ENCODE data around the gene TBC1D14. TPM values are rescaled to one million over a fixed set of nuclear protein-coding genes. Genes with fewer than 3 reads are reported as not detected.
"Not testable (repeated sequence)": the region's sequence is repeated elsewhere in the genome, so short reads cannot be mapped to it uniquely, and the experiment has no call there.

TBC1D14 gene
- total RNA-seq, 1 donor = 39.4 TPM

DNA sequence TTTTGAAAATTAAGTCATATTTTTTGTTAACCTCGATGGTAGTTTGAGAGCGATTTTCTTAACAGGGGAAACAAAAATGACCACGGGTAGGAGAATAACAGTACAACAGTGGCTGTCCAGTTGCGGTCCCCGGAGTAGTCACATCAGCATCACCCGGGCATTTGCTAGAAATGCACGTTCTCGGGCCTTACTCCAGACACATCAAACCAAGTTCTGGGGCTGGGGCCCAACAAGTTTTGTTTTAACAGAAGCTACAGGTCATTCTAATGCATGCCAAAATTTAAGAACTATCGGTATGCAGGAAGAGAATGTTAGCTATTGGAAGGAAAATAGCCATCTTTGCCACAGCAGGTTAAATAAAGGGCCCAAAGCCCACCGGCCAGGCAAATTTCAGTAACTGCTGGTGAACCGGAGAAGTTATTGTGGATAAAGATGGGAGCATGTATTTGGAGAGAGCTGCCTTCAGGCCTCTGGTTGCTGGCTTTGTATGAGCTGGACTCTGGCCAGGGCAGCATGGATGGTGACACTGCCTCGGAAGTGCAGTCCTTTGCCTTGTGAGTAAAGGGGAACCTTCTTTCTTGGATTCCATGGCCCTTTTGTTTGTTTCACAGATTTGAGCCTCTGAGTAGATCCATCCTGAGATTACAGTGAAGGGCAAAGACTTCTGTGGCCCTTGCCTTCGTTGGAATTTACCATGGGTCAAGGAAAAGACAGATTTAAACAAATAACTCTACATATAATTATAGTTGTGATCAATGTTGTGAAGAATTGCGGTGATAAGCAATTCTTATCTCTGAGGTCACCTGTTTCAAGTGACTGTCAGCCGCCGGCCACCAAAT, 62.1 kb downstream of the TBC1D14 start:
- H2AFZ ChIP-seq (ENCODE audit: low read length) = no peak overlapping the region
- H3K4me2 ChIP-seq (ENCODE audit: insufficient read depth, low read length) = no peak overlapping the region
- no peaks in the 10 kb centered on the region for H3K79me2 ChIP-seq (ENCODE audit: insufficient read depth, low read length)
- no peaks in the 10 kb centered on the region for H3K9me3 ChIP-seq (ENCODE audit: low read depth, low read length)
- DNase-seq (ENCODE audit: insufficient read length, low spot score, missing footprints) = no peak
- no peaks in the 10 kb centered on the region for H3K4me1 ChIP-seq (ENCODE audit: insufficient read depth, low read length)
- H4K20me1 ChIP-seq (ENCODE audit: insufficient read depth, low read length) = no peaks in the 10 kb centered on the region
- H3K36me3 ChIP-seq (ENCODE audit: insufficient read depth, low read length) = no peaks in the 10 kb centered on the region
- H3K27me3 ChIP-seq (ENCODE audit: insufficient read depth, low read length) = no peaks in the 10 kb centered on the region
- TF ChIP-seq, protein P1, sequence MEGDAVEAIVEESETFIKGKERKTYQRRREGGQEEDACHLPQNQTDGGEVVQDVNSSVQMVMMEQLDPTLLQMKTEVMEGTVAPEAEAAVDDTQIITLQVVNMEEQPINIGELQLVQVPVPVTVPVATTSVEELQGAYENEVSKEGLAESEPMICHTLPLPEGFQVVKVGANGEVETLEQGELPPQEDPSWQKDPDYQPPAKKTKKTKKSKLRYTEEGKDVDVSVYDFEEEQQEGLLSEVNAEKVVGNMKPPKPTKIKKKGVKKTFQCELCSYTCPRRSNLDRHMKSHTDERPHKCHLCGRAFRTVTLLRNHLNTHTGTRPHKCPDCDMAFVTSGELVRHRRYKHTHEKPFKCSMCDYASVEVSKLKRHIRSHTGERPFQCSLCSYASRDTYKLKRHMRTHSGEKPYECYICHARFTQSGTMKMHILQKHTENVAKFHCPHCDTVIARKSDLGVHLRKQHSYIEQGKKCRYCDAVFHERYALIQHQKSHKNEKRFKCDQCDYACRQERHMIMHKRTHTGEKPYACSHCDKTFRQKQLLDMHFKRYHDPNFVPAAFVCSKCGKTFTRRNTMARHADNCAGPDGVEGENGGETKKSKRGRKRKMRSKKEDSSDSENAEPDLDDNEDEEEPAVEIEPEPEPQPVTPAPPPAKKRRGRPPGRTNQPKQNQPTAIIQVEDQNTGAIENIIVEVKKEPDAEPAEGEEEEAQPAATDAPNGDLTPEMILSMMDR (IDR thresholded peaks at IDR 0.05; ENCODE audit: extremely low read depth, low read depth, low read length) = no peak
- H3K4me3 ChIP-seq (ENCODE audit: insufficient read depth, low read length) = no peak overlapping the region
- H3K27ac ChIP-seq (ENCODE audit: low read depth, low read length) = no peak overlapping the region

GRCh38 chr4:6972375-6972650, 62.7 kb downstream of the TBC1D14 start:
- Histone ChIP-seq H4K20me1 (ENCODE audit: insufficient read depth, low read length) (no peaks in the 10 kb centered on the region), H3K36me3 (ENCODE audit: insufficient read depth, low read length) (no peaks in the 10 kb centered on the region), H3K27ac (ENCODE audit: low read depth, low read length) (no peak overlapping the region), H3K4me3 (ENCODE audit: insufficient read depth, low read length) (no peak overlapping the region), H3K9me3 (ENCODE audit: low read depth, low read length) (no peaks in the 10 kb centered on the region), H3K79me2 (ENCODE audit: insufficient read depth, low read length) (no peaks in the 10 kb centered on the region), H3K4me1 (ENCODE audit: insufficient read depth, low read length) (no peaks in the 10 kb centered on the region), H3K27me3 (ENCODE audit: insufficient read depth, low read length) (no peaks in the 10 kb centered on the region), H2AFZ (ENCODE audit: low read length) (no peak overlapping the region), H3K4me2 (ENCODE audit: insufficient read depth, low read length) (no peak overlapping the region)
- TF ChIP-seq, protein P1 (IDR thresholded peaks at IDR 0.05; ENCODE audit: extremely low read depth, low read depth, low read length) = no peak
- no peak for DNase-seq (ENCODE audit: insufficient read length, low spot score, missing footprints)

DNA sequence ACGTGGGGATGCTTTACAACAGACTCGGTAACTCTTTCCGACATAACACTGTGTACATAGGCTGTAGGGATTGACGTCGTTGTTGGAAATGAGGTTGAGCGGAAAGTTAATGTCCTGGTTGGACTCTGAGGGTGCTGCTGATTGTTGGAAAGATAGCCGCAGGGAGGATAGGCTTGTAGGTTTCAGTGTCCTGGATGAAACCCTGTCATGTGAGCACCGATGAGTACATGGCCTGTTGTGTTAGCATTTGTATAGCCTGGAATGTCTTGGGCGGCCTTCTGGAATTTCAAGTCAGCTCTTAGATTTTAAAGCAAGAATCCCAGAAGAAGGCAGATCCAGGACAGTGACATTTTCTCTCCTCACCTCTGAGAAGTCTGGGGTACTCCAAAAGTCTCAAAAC, 63.3 kb downstream of the TBC1D14 start:
- TF ChIP-seq, protein P1 (IDR thresholded peaks at IDR 0.05; ENCODE audit: extremely low read depth, low read depth, low read length) = no peak
- H3K4me3 ChIP-seq (ENCODE audit: insufficient read depth, low read length) = no peak overlapping the region
- no peak overlapping the region for H2AFZ ChIP-seq (ENCODE audit: low read length)
- H3K4me2 ChIP-seq (ENCODE audit: insufficient read depth, low read length) = no peak overlapping the region
- no peaks in the 10 kb centered on the region for H3K4me1 ChIP-seq (ENCODE audit: insufficient read depth, low read length)
- H3K9me3 ChIP-seq (ENCODE audit: low read depth, low read length) = no peaks in the 10 kb centered on the region
- no peaks in the 10 kb centered on the region for H4K20me1 ChIP-seq (ENCODE audit: insufficient read depth, low read length)
- H3K27ac ChIP-seq (ENCODE audit: low read depth, low read length) = no peak overlapping the region
- no peaks in the 10 kb centered on the region for H3K36me3 ChIP-seq (ENCODE audit: insufficient read depth, low read length)
- H3K27me3 ChIP-seq (ENCODE audit: insufficient read depth, low read length) = no peaks in the 10 kb centered on the region
- no peak for DNase-seq (ENCODE audit: insufficient read length, low spot score, missing footprints)
- H3K79me2 ChIP-seq (ENCODE audit: insufficient read depth, low read length) = no peaks in the 10 kb centered on the region

DNA sequence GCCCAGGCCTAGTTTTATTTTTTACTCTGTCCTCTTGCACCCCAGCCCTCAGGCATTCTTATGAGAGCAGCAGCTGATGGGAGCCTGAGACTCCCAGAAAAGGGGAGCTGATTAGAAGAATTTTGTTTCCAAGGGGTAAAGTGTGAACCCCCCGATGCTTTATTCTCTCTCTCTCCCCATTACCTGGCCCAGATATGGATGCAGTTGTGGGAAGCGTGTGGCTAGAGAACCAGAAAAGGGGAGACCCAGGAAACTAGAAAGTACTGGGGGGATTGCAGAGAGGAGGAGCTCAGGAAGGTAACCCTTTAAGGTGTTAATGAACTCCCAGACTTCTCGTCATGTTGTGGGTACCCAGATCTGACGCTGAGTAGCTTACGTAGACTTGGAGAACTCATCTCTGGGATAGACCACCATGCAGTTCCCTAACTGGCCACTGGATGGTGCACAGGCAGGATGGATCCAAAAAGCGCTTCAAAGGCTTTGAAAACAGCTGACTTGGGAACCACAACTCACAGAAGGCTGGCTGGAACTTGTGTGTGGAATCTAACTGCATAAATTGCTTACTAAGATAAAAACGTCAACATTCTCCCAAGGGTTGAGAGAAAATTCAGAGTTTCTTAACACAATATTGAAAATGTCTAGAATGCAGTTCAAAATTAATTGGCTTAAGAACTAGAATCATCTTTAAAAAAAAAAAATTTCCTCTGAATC, 64.7 kb downstream of the TBC1D14 start:
- H3K4me2 ChIP-seq (ENCODE audit: insufficient read depth, low read length) = peak overlapping the region; percentile 35
- DNase-seq (ENCODE audit: insufficient read length, low spot score, missing footprints) = peak; percentile 97
- H3K79me2 ChIP-seq (ENCODE audit: insufficient read depth, low read length) = no peaks in the 10 kb centered on the region
- no peaks in the 10 kb centered on the region for H3K9me3 ChIP-seq (ENCODE audit: low read depth, low read length)
- H3K27me3 ChIP-seq (ENCODE audit: insufficient read depth, low read length) = no peaks in the 10 kb centered on the region
- H3K4me3 ChIP-seq (ENCODE audit: insufficient read depth, low read length) = no peak overlapping the region
- no peaks in the 10 kb centered on the region for H3K4me1 ChIP-seq (ENCODE audit: insufficient read depth, low read length)
- TF ChIP-seq, protein P1 (IDR thresholded peaks at IDR 0.05; ENCODE audit: extremely low read depth, low read depth, low read length) = peak; percentile 98
- H2AFZ ChIP-seq (ENCODE audit: low read length) = peak overlapping the region; percentile 50
- H4K20me1 ChIP-seq (ENCODE audit: insufficient read depth, low read length) = no peaks in the 10 kb centered on the region
- H3K36me3 ChIP-seq (ENCODE audit: insufficient read depth, low read length) = no peaks in the 10 kb centered on the region
- no peak overlapping the region for H3K27ac ChIP-seq (ENCODE audit: low read depth, low read length)

GRCh38 chr4:6977846-6978245, 68.2 kb downstream of the TBC1D14 start:
- H3K4me1 ChIP-seq (ENCODE audit: insufficient read depth, low read length); H3K27me3 ChIP-seq (ENCODE audit: insufficient read depth, low read length); H3K36me3 ChIP-seq (ENCODE audit: insufficient read depth, low read length); H3K27ac ChIP-seq (ENCODE audit: low read depth, low read length); H3K9me3 ChIP-seq (ENCODE audit: low read depth, low read length); H4K20me1 ChIP-seq (ENCODE audit: insufficient read depth, low read length); H3K79me2 ChIP-seq (ENCODE audit: insufficient read depth, low read length); H3K4me2 ChIP-seq (ENCODE audit: insufficient read depth, low read length); H2AFZ ChIP-seq (ENCODE audit: low read length); DNase-seq (ENCODE audit: insufficient read length, low spot score, missing footprints); H3K4me3 ChIP-seq (ENCODE audit: insufficient read depth, low read length): not testable (repeated sequence)

Measured in osteoblast (primary cell).